NCI-H2171 (cell line): Measurements from ENCODE around the gene RAPGEF4.
A peak's percentile ranks its signal among the peaks of the same experiment; 100 is the strongest.

Experiments
- DNase-seq: peaks from one replicate; lab custom pipeline; 2025; lab: John Stamatoyannopoulos, UW

The RAPGEF4 gene

DNA sequence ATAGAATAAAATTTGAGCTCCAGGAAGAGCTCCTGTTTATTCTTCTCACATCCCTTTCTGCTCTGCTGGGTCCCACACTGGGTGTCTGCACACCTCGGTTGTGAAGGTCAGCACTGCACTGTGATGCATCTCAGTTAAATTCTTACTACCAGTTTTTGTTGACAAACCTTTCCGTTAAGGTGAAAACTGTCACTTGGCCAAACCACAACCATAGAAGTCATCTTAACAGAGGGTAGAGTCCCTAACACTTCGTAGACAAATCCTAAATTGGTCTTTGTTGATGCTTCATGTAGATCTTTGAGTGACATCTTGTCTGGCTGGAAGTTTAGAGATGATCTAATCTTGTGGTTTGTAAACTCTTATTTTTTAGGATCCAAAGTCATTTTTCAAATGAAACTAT lies 172.6 kb downstream of the RAPGEF4 start:
- no peak for DNase-seq

GRCh38 chr2:172909454-172909853 lies 173.8 kb downstream of the RAPGEF4 start:
- no peak for DNase-seq

GRCh38 chr2:172912266-172912665 lies 176.6 kb downstream of the RAPGEF4 start:
- DNase-seq: no peak

DNA sequence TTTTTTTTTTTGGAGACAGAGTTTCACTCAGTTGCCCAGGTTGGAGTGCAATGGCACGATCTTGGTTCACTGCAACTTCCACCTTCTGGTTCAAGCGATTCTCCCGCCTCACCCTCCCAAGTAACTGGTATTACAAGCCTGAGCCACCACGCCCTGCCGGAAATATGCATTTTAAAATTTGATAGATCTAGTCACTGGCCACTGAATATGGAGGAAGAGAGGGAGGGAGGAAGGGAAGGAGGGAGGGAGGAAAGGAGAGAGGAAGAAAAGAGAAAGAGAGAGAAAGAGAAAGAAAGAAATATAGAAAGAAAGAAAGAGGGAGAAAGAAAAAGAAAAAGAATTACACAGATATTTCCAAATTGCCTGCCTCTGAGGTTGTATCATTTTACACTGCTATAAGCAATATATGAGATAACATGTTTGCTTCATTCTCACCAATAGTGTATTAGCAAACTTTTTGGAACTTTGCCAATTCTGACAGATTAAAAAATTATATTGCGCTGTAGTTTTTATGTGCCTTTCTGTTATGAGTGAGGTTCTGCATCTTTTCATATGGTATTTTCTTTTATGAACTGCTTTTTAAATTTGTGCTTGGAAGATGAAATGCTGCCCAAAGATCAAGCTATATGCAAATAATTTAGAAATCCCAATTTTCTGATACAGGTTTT lies 178.8 kb downstream of the RAPGEF4 start:
- no peak for DNase-seq

- DNase-seq: no peak
Measured at GRCh38 chr2:172917716-172918115, 182.1 kb downstream of the RAPGEF4 start.

DNA sequence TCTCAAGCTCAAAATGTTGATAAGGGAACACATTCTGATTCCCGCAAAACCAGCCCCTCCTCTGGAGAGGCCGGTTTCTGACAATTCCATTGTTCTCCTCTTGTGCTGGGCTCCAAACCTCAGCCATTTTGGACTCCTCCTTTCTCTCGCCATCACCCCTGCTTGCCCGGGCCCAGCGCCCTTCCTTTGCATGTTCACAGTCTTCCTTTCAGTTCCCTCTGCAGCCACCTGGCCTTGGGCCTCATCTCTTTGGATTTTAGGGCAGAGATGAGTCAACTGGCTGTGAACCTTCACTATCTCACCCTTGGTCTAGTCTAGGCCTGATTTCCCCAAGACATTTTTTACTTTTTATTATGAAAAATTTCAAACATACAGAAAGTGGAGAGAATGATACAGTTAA lies 184.1 kb downstream of the RAPGEF4 start:
- DNase-seq: no peak

DNA sequence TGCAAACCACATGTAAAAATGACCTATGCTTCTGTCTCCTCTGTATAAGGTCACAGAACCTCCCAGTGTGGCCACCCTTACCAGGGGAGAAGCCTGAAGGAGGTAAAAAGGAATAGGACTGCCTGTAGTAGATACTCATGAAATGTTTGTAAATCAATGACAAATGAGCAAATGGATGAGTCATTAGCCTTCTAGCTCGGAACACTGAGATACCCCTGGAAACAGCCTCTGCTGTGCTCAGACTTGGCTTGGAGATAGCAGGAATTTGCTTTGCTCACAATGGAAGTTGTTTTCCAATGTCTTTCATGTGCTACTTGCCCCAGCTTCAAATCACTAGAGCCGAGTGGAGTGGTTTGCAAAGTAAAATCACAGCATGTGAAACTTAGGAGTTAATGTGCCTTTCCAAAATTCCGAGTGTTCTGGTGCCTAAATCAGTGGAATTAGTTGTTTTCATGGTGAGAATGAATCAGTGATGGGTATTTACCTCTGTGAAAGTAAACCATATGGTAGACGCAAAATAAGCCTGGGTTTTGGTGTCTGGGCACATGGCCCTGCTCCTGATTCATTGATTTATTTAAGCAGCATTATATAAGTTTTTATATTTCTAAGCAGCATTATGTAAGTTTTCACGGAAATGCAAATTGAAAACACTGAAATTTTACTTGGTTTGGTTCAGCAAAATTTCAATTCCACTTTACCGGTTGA lies 186.0 kb downstream of the RAPGEF4 start:
- no peak for DNase-seq

GRCh38 chr2:172922306-172922705 lies 186.7 kb downstream of the RAPGEF4 start:
- DNase-seq: no peak

- no peak for DNase-seq
Measured at GRCh38 chr2:172922815-172923214, 187.2 kb downstream of the RAPGEF4 start.

DNA sequence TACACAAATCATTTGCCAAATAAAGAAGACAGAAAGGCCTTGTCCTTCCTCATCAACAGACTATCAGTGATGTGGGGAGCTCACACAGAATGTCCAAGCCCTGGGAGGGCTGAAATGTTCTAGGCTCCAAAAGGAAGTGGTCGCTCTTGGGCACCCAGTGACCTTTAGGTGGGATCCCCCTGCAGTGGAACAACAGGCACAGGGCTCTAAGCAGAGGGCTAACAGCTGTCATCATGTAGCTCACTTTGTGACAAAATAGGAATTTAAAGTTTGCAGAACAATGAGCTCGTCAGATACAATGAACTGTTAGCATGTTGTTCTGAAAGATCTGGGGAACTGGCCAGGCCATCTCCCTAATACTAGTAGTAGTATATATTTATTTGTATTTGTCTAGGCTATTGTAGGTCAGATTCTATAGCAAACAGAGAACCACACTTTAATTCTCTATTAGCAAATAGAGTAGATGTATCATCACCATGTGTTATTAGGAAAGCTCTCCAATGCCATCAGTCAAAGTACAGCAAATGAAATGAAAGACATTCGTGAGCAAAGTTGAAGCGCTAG lies 188.5 kb downstream of the RAPGEF4 start:
- no peak for DNase-seq

GRCh38 chr2:172925600-172925999 lies 190.0 kb downstream of the RAPGEF4 start:
- DNase-seq: no peak

GRCh38 chr2:172926785-172927640 lies 191.4 kb downstream of the RAPGEF4 start:
- DNase-seq: no peak

DNA sequence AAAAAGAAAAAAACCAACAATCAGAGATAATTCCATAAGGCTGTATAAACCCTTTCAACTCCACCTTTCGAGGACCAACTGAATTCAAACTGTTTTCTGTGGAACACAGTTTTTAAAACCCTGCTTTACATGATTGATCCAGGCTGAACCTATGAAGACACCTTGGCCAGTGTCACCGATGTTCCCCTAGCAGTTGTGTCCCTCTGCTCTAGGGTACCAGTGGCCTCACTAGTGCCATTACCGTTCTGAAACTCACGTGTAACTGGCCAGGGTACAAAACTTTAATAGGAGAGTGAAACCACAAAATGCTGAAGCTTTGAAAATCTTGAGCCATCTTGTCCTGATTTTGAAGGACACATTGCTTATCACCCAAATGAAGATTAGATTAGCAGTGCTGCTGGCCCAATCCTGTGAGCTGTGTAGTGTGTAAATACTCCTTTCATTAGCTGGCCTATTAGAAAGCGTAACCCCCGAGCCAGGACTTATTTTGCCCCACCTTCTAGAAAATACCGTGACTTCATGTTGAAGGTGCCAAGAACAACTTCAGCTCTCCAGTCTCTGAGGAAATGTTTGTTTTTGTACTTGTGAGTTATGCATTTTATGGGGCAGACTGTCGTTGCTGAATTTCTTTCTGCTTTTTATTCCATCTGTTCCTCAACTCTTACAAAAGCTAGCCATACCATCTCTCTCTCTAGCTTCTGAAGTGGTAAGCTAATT lies 192.2 kb downstream of the RAPGEF4 start:
- no peak for DNase-seq

- DNase-seq: no peak
Measured at GRCh38 chr2:172928756-172929155, 193.1 kb downstream of the RAPGEF4 start.

- no peak for DNase-seq
Measured at GRCh38 chr2:172929644-172930043, 194.0 kb downstream of the RAPGEF4 start.

DNA sequence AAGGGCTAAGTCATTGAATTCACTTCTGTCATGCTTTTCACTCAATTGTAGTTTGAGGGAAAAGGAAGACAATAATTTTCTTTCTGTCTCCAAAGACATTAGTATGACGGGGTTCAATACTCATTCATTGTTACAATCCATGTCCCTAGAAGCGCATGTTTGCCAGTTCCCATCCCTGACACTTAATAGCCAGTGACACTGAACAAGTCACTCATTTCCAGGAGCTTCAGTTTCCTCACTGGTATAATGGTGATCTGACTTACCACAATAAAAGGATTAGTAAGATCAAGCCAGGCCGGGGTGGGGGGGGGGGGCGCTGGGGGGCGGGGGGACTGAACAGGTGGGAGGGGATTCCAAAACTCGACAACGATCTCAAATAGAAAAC lies 195.2 kb downstream of the RAPGEF4 start:
- DNase-seq: no peak

DNA sequence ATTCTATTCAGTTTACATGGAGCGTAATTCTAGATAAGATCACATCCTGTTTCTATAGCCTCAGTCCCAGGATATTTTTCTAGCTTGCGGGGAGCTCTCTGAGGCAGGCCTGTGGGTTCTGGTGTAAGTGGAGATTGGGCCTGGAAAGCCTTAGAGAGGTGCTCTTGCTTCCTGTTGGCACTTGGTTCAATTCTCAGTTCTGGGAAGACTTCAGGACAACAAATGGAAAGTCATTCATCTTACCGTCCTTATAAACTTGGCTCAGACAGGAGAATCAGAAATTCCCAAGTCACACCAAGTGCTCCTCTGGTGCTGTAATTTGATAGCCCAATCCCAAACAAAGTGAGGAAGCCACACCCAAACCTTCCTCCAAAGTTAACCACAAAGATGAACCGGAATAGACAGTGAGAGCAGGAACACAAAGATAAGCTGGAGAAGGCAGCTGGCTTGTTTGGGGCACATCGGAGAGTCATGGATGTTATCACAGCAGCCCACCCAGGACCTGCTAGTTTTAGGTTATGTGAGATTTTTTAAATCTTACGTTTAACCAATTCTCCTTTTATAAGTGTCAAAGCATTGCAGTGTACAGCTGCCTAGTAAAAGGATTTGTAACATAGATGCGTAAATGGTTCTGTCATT lies 195.7 kb downstream of the RAPGEF4 start:
- peak; percentile 38 for DNase-seq

GRCh38 chr2:172931918-172932520 lies 196.4 kb downstream of the RAPGEF4 start:
- peak; percentile 49 for DNase-seq

DNA sequence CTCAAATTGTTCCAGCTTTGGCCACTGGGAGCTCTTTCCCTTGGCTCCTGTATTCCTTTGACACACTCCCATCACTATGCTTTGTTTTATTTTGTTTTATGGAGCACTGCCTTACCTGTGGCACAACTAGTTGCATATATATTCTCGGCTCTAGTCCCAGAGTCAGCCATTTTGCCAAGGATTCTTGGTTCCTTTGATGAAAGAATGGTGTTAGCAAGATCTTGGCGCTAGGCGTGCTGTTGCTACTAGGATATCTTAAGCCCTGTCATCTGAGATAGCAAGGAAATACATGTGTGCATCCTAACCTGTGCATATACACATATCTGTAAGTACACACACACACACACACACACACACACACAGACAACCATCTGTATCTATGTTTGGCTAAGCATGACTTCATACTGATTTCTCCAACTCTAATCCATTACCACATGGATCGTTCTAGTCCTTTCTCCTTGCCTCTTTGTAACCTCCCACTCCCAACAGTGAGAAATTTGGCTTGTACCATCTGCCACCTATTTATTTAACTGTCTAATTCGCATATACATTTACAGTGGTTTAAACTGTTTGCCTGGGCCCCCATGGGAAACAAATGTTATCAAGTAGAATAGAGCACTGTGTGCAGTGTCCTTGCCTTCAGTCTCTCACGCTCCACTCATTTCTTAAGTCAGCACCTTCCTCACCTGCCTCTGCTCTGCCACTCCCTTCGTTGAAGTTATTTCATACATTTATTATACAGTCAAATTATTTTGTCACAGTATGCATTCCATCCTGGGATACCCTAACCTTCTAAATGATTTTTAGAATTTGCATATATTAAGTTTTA lies 202.5 kb downstream of the RAPGEF4 start:
- peak; percentile 80 for DNase-seq
